Ectodermal cell (in vitro differentiated cells): ENCODE results near the gene UBAC1.

ENCODE experiments used
- H3K27ac ChIP-seq: 2 replicates; pipeline ENCODE4 v1.7.0; 2013; ENCODE audit warnings: mild to moderate bottlenecking, low read depth, low read length; ENCODE audit not compliant: insufficient read depth, poor library complexity, severe bottlenecking
- H3K27me3 ChIP-seq: 2 replicates; pipeline ENCODE4 v1.7.0; 2013; ENCODE audit warnings: mild to moderate bottlenecking, low read length; ENCODE audit not compliant: insufficient read depth, control insufficient read depth, poor library complexity, severe bottlenecking
- H3K36me3 ChIP-seq: one replicate; pipeline ENCODE4 v1.7.0; 2013; ENCODE audit warnings: low read length; ENCODE audit not compliant: control insufficient read depth, insufficient read depth
- H3K4me1 ChIP-seq: one replicate; pipeline ENCODE4 v1.7.0; 2013; ENCODE audit warnings: low read length; ENCODE audit not compliant: control insufficient read depth, insufficient read depth
- H3K4me3 ChIP-seq: 2 replicates; pipeline ENCODE4 v1.7.0; 2013; ENCODE audit warnings: low read depth, low read length, control low read depth; ENCODE audit not compliant: insufficient read depth
- H3K9me3 ChIP-seq: 2 replicates; pipeline ENCODE4 v1.7.0; 2013; ENCODE audit warnings: mild to moderate bottlenecking, low read length, moderate library complexity; ENCODE audit not compliant: control insufficient read depth
- WGBS, 2 experiments: methylation state at CpG; one replicate each; pipeline ENCODE4 v1.1.7; 2013; ENCODE audit warnings: missing lambda C conversion rate in 2 of 2; 5-methylcytosine and 5-hydroxymethylcytosine counted together

The UBAC1 gene

DNA sequence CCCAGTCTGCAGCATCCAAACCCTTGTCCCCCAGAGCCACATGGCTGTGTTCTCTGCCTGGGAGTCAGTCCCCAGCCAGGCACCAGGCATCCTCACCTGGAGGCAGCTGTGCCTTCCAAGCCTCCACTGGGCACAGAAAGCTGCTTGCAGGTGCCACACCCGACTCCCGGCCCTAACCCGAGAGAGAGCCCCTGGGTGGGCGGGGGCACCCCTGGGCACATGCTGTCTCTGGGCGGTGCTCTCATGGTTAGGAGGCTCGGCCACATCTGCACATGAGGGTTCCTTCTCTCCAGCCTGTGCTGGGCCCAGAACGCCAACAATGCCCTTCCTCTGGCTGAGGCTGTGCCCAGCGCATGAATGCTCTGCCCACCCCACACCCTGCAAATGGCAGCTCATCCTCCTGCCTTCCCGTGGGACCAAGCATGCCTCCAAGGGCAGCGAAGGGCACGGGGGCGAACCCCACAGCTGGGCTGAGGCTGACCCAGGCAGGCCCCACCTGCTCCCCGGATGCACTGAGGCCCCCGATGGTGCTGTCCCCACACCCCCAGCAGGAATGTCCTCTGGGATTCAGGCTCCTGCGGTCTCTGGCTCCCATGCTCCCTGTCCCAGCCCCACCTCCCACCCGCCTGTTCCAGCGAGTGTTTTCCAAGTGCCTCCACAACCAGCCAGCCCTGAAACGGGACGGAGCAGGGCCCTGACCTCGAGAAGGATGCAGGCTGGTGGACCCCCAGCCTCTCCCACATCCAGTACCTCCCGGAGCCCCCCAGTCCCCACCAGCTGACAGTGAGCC is 31.3 kb downstream of the UBAC1 start:
- no peaks in the 10 kb centered on the region for H3K27me3 ChIP-seq
- H3K9me3 ChIP-seq = no peaks in the 10 kb centered on the region
- peaks cover 7% of the 10 kb centered on the region for H3K36me3 ChIP-seq
- no peaks in the 10 kb centered on the region for H3K4me1 ChIP-seq
- H3K27ac ChIP-seq = no peak overlapping the region
- WGBS, 2 experiments = 93 to 95% methylated on average over 21 of the region's 21 CpGs
- no peak overlapping the region for H3K4me3 ChIP-seq

DNA sequence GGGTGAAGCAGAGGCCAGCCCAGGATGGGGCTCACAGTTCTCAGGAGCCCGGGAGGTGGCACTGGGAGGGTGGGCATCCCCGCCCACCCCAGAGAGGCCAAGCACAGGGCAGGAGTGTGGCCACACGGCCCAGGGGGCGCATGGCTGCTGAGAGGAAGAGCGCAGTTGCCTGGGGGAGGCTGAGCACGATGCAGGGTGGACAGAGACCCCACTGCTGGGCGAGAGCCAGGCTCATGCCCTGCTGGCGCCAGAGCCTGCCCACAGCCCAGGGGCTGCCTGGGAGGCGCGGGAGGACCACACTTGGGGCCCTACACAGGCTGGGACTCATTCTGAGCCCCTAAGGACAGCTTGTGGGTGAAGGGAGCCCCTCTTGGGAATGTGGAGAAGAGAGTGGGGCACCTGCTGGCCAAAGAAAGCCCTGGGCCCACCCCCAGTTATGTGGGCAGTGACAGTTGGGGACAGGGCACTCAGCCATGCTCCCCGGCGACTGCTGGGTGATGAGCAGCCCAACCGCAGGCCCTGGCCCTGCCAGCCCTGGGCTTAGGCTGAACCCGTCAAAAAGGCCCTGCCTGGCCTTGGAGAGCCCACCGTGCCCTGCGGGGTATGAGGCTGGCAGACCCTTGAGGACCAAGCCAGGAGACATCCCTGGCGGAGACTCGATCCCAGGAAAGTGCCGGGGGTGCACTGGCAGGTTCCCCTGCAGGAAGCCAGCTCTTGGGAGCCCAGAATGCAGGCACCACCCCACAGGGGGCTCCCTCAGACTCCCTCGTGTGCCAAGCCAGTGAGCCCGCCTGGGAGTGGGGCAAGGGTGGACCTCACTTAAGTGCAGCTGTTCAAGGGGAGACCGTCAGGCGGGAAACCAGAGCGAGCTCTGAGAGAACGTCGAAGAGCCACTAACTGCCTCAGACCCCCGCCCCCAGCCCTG is 32.2 kb downstream of the UBAC1 start:
- H3K9me3 ChIP-seq = no peaks in the 10 kb centered on the region
- H3K4me3 ChIP-seq = no peak overlapping the region
- WGBS, 2 experiments = 91 to 93% methylated on average over 27 of the region's 27 CpGs
- no peaks in the 10 kb centered on the region for H3K27me3 ChIP-seq
- H3K4me1 ChIP-seq = no peaks in the 10 kb centered on the region
- H3K36me3 ChIP-seq = peaks cover 7% of the 10 kb centered on the region
- H3K27ac ChIP-seq = no peak overlapping the region

DNA sequence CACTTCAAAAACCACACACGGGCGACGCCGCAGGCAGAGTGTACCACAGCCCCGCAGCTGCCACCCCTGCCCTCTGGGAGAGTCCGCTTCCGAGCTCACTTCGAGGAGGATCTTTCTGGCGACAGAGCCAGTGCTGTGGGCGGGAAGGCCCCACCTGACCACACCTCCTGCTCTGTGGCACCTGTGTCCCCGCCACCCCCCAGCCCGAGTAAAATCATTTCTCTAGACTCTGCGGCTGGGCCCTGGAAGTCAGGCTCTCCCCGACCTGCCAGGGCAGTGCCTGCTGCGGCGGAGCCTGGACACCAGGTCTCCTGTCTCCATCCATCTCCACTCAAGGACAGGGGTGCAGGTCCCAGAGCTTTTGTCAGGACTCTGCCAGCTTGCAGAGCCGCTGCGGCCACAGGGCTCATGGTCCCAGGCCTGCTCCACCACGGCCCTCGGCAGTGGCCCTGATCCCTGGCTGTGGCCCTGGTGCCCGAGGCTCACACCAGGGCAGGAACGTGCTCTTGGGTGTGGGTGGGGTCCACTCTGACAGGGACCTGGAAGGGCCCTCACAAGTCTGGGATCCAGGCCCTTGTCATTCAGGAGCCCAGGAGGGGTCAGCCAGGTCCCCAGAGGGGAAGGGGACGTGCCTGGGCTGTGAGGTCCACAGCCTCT is 33.0 kb downstream of the UBAC1 start:
- no peak overlapping the region for H3K4me3 ChIP-seq
- peaks cover 7% of the 10 kb centered on the region for H3K36me3 ChIP-seq
- no peak overlapping the region for H3K27ac ChIP-seq
- no peaks in the 10 kb centered on the region for H3K27me3 ChIP-seq
- WGBS, 2 experiments = 95% methylated on average over 23 of the region's 23 CpGs
- H3K9me3 ChIP-seq = no peaks in the 10 kb centered on the region
- no peaks in the 10 kb centered on the region for H3K4me1 ChIP-seq

GRCh38 chr9:135927195-135928013 is 33.8 kb downstream of the UBAC1 start:
- 93 to 96% methylated on average over 25 of the region's 25 CpGs for WGBS, 2 experiments
- Histone ChIP-seq H3K4me1 (no peaks in the 10 kb centered on the region), H3K27ac (no peak overlapping the region), H3K4me3 (no peak overlapping the region), H3K9me3 (no peaks in the 10 kb centered on the region), H3K27me3 (no peaks in the 10 kb centered on the region), H3K36me3 (peaks cover 2% of the 10 kb centered on the region)

DNA sequence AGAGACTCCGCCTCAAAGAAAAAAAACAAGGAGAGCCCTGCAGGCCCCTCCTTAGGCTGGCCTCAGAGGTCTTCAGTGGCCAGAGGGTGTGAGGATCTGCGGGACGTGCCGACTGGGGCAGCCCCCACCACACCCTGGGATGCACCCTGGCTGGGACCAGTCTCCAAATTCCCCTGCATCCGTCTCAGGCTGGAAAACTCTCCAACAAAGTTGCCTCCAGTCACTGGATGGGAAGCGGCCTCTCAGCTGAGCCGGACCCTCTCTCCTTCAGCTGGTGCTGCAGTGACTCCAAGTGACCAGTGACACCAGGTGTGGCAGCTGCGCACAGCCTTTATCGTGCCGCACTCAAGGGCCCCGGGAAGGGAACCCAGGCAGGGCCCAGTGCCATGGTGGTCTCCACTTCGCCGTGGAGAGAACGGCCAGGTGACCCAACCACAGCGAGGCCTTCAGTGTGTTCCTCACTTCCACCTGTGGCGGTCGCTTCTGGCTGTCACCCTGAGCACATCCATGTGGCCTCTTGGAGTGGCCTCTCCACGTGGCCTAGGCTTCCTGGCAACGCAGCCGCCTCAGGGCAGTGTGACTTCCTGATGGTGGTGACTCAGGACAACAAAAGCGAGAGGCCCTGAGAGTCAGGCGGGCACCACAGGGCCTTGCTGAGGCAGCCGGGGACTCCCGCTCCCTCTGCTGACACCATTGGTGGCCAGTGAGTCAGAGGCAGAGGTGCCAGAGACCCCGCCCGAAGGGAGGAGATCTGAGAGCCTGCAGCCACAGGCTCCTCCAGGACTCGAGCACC is 34.6 kb downstream of the UBAC1 start:
- H3K27me3 ChIP-seq = no peaks in the 10 kb centered on the region
- no peak overlapping the region for H3K4me3 ChIP-seq
- H3K9me3 ChIP-seq = no peaks in the 10 kb centered on the region
- H3K27ac ChIP-seq = no peak overlapping the region
- no peaks in the 10 kb centered on the region for H3K36me3 ChIP-seq
- no peaks in the 10 kb centered on the region for H3K4me1 ChIP-seq
- WGBS, 2 experiments = 90% methylated on average over 27 of the region's 27 CpGs

- Histone ChIP-seq H3K36me3 (no peaks in the 10 kb centered on the region), H3K27ac (no peak overlapping the region), H3K9me3 (no peaks in the 10 kb centered on the region), H3K27me3 (no peaks in the 10 kb centered on the region), H3K4me3 (no peak overlapping the region), H3K4me1 (no peaks in the 10 kb centered on the region)
- 93 to 95% methylated on average over 19 of the region's 19 CpGs for WGBS, 2 experiments
Observed at GRCh38 chr9:135925496-135926133, 35.6 kb downstream of the UBAC1 start.

- 92 to 93% methylated on average over 27 of the region's 27 CpGs for WGBS, 2 experiments
- Histone ChIP-seq H3K27me3 (no peaks in the 10 kb centered on the region), H3K27ac (no peak overlapping the region)
Observed at GRCh38 chr9:135924628-135925338, 36.4 kb downstream of the UBAC1 start.

DNA sequence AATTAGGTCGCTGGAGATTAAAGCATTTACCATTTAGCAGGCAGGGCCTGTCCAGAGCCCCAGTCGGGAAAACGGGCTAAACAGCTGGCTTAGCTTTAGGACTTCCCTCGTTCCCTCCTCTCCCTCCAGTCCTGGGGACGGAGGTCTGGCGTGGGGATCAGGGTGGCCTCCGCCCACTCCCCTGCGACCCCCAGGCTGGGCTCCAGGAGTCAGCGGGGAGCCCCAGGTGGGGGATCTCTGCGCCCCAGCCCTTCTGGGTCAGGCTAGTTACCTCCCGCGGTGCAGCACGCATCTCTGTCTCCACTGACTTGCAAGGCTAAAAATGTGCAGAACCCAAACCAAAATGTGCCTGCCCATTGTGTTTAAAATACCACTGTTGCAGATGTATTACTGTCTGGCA is 37.7 kb downstream of the UBAC1 start:
- 94% methylated on average over 13 of the region's 13 CpGs for WGBS, 2 experiments
- Histone ChIP-seq H3K27ac (no peak overlapping the region), H3K4me3 (no peak overlapping the region), H3K4me1 (no peaks in the 10 kb centered on the region), H3K27me3 (no peaks in the 10 kb centered on the region), H3K9me3 (no peaks in the 10 kb centered on the region), H3K36me3 (no peaks in the 10 kb centered on the region)

More at GRCh38 chr9:135924628-135925338, 36.4 kb downstream of the UBAC1 start:
- H3K4me3 ChIP-seq = no peak overlapping the region
- no peaks in the 10 kb centered on the region for H3K36me3 ChIP-seq
- no peaks in the 10 kb centered on the region for H3K9me3 ChIP-seq
- H3K4me1 ChIP-seq = no peaks in the 10 kb centered on the region
